SK-N-DZ (cell line): ENCODE measurements around the gene TMEM170A.
"Not testable (repeated sequence)": the region's sequence is repeated elsewhere in the genome, so short reads cannot be mapped to it uniquely, and the experiment has no call there.

Source experiments
- DNase-seq: peaks from one replicate; pipeline ENCODE4 v3.0.0-alpha.2; 2015; ENCODE audit warnings: low spot score

The TMEM170A gene

DNA sequence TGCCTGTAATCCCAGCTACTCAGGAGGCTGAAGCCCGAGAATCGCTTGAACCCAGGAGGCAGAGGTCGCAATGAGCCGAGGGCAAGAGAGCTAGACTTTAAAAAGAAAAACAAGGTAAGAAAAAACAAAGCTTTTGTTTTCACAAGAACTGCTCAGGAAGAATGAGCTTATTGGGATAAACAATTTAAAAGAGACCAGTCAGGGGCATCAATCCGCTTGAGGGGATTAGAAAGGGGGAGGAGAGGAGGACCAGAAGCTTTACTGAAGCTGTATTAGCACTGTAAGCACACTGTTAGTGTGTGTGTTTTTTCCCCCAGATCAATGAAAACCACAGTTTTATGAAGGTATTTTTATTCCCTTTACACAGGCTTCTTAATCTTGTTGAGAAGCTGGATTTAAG lies 8.8 kb downstream of the TMEM170A start:
- no peak for DNase-seq

DNA sequence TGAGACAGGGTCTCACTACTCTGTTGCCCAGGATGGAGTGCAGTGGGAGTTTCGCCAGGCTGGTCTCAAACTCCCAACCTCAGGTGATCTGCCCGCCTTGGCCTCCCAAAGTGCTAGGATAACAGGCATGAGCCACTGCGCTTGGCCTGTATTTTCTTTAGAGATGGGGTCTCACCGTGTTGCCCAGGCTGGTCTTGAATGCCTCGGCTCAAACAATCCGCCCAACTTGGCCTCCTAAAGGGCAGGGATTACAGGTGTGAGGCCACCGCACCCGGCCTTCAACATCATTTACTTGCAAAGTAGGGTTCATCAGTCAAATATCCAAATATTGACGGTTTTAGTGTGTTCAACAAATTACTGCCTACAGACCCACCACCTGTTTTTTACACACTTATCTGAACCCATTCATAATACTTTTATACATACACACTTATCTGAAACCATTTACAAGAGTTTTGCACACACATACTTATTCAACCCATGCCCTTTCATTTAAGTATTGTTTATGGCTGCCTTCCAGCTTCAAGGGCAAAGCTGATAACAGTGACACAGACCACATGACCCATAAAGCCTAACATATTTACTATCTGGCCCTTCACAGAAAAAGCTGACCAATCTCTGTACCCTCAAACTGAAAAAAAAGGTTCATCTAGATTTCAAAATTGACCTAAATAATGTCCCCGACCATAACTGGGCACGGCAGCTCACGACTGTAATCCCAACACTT lies 11.9 kb downstream of the TMEM170A start:
- no peak for DNase-seq

DNA sequence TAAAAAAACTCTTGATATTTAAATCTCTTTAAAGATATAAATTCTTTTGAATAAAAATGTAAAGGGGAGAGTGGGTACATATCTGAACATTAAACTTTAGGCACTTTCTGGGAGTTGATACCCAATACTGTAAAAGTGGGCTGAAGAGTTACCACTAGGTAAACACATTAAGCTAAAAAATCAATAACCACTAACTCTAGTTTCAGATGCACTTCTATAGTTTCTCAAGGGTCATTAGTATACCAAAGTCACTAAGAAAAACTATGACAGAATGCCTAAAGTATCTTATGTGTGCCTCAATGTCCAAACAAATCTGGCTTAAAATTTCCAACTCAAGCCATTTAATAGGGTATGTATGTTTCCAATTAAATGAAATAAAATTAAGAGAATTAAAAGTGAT lies 18.1 kb downstream of the TMEM170A start:
- no peak for DNase-seq

DNA sequence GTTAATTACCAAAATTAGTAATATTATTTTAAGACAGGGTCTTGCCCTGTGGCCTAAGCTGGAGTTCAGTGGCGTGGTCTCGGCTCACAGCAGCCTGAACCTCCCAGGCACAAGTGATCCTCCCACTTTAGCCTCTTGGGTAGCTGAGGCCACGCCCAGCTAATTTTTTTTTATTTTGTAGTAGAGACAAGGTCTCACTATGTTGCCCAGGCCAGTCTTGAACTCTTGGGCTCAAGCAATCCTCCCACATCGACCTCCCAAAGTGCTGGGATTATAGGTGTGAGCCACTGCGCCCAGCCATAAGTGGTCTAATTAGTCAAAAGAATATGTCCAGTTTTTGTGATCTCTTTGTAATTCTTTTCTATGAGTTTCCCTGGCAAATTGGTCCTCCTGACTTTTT lies 19.2 kb downstream of the TMEM170A start:
- no peak for DNase-seq

DNA sequence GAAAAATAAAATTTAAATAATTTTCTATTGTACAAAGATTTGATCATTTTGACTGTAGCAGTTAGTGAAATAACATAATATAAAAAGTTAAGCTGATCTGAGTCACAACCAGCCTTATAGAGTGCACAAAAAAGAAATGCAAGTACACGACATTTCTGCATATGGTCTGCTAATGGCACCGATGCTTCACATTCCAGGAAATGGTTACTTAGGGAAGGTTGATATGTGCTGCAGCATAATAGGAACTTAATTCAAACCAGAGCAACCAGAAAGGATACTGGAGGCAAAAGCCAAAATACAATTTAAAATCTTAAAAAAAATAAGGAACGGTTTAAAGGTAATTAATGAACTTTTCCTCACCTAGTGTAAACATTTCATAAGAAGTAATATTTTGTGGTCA lies 21.2 kb downstream of the TMEM170A start:
- DNase-seq = no peak

DNA sequence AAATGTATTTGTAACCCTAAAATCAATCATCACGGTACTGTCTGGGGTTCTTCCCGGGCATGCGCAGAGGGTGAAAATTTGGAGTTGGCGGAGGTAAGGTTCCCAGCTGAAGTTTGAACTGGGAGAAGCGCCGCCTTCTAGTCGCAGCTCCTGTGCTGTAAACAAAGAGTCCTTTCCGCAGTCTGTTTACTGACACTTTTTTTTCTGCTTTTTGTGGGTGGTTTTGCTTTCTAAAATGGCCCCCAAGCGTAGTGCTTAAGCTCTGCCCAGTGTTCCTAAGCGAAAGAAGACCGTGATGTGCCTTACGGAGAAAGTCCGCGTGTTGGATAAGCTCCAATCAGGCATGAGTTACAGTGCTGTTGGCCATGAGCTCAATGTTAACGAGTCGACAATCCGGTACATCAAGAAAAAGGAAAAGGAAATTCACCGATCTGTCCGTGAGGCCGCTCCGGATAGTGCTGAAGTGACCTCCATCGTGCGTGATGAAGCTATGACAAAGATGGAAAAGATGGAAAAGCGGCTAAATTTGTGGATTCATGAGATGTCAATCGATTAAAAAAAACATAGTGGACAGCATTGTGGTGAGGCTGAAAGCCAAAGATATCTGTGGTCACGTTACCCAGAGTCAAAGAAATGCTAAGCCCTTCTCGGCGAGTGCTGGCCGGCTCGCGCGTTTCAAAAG lies 30.6 kb downstream of the TMEM170A start:
- peak; percentile 89 for DNase-seq

DNA sequence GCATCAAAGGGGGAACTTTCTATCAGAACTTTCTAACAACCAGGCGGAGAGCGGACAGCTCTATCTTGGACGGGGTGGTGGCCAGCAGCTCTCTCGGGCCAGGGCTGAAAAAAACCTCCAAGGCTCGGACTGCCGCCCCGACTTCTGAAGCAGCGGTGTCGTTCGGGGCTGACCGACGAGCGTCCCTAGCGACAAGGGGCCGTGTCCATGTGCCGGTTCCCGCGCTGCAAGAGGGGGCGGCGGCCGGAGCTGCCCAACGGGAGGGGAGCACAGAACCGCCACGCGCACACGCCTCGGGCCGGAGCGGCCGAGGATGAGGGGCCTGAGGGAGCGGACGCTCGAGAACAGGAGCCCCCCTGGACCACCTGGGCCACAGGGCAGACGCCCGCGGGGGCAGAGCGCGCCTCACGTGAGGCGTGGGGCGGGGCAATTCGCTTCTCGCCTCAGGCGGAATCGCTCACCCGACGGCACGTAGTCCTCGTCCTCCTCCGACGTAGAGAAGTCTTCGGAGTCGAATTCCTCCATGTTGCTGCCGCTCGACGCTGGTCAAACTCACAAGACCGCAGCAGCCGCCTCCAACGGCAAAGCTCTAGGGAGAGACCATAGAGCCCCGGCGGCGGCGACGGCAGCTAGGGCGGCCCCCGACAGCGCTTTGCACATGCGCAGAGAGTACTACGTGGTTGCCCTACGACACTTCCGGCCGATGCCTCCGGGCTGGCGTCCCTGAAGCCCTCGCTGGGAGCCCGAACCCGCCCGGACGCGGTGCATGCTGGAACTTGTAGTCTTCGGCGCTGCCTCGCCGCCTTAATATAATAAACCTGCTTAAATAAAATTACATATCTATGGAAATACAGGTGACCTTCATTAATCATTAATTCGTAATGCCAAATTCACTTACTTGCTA lies 31.4 kb downstream of the TMEM170A start, which contains the start of gene CFDP1:
CFDP1 (minus strand) TSS at position 676 of the 904 bp plus-strand sequence; CDS start at position 525, 151 bp downstream.
- peak; percentile 97 for DNase-seq

DNA sequence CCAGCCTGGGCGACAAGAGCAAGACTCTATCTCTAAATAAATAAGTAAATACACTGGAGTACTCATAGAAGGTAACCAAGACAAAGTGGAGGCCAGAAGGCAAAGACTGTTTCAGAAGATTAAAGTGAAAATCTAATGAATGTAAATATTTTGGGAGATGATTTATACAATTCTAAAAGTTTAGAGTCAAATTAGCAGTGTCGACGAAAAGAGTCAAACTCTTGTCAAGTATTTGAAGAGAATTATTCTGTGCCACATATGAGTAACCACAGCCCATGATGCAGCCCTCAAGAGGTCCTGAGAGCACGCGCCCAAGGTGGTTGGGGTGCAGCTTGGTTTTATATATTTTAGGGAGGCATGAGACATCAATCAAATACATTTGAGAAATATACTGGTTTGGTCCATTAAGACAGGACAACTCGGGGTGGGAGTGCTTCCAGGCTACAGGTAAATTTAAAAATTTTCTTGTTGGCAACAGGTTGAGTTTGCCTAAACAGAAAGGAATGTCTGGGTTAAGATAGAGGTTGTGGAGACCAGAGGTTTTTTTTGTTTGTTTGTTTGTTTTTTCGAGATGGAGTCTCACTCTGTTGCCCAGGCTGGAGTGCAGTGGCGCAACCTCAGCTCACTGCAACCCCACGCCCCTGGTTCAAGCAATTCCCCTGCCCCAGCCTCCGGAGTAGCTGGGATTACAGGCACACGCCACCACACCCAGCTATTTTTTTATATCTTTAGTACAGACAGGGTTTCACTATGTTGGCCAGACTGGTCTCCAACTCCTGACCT lies 34.7 kb downstream of the TMEM170A start:
- no peak for DNase-seq

DNA sequence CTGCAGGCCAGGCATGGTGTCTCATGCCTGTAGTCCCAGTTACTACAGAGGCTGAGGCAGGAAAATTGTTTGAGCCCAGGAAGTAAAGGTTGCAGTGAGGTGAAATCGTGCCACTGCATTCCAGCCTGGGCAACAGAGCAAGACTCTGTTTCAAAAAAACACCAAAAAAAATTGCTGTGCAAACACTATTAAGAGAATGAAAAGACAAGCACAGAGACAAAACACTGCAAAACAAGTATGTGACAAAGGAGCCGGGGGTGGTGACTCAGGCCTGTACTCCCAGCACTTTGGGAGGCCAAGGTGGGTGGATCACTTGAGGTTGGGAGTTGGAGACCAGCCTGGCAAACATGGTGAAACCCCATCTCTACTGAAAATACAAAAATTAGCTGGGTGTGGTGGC lies 38.0 kb downstream of the TMEM170A start:
- DNase-seq = not testable (repeated sequence)

DNA sequence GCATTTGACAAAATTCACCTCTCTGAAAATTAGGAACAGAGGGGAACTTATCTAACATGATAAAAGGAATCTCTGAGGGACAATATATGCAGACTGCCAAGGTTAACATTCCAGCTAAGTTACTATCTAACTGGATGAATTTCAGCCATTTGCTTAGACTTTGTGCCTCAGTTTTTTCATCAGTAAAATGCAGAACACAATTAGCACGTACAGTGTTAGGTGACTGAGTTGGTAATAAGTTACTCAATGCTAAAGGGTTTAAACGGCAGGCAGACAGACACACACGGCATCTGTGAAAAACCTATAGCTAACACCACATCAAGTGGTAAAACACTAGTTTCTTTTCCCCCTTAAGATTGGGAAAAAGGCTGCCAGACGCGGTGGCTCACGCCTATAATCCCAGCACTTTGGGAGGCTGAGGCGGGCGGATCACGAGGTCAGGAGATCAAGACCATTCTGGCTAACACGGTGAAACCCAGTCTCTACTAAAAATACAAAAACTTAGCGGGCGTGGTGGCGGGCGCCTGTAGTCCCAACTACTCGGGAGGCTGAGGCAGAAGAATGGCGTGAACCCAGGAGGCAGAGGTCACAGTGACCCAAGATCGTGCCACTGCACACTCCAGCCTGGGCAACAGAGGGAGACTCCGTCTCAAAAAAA lies 40.3 kb downstream of the TMEM170A start:
- DNase-seq = not testable (repeated sequence)

DNA sequence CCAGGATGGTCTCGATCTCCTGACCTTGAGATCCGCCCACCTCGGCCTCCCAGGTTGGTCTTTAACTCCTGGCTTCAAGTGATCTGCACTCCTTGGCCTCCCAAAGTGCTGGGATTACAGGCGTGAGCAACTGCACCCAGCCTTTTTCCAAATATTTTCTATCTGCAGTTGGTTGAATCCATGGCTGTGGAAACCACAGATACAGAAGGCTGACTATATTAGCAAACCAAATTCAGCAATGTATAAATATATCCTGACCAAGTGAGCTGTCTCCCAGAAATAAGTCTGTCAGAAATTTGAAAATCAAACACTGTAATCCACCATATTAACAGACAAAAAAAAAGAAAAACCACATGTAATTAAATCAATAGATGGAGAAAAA lies 40.8 kb downstream of the TMEM170A start:
- DNase-seq = no peak

DNA sequence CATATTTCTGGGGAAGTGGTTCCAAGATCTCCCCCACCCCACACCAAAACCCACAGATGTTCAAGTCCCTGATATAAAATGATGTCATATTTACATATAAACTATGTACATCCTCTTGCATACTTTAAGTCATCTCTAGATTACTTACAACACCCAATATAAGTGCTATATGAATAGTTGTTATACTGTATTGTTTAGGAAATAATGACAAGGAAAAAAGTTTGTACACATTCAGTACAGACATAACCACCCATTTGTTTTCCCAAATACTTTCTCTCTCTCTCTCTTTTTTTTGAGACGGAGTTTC lies 42.7 kb downstream of the TMEM170A start:
- DNase-seq = no peak

DNA sequence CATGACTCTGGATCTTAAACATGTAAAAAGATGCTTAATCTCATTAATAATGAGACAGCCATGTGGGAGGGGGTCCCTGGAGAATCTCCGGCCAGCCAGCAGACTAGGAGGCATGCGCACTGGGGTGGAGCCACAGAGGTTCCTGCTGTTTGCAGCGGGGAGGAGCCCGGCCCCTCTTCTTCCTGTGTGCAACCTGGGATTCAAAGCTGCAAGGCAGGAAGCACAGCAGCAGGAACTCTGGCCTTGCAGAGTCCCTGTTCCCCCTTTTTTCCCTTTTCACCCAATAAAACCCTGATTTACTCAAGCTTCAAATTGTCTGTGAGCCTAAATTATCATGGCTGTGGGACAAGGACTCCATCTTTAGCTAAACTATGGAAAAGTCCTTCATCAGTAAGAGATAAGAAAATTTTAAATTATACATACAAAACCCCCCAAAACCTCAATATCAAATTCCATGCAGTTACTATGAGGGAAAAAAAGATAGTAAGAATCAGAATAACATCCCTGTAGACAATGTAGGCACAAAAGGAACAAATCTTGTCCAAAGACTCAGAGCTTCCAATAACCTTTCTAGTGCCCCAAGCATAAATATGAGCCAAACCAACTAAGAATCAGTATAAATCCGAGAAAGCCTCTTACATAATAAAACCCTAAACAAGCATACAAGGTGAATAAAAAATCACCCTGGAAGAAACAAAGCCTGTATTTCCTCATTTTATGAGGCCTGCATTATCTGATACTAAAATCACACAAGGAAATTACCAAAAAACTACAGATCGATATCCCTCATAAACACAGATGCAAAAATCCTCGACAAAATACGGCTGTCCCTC lies 43.3 kb downstream of the TMEM170A start:
- DNase-seq = peak; percentile 75

DNA sequence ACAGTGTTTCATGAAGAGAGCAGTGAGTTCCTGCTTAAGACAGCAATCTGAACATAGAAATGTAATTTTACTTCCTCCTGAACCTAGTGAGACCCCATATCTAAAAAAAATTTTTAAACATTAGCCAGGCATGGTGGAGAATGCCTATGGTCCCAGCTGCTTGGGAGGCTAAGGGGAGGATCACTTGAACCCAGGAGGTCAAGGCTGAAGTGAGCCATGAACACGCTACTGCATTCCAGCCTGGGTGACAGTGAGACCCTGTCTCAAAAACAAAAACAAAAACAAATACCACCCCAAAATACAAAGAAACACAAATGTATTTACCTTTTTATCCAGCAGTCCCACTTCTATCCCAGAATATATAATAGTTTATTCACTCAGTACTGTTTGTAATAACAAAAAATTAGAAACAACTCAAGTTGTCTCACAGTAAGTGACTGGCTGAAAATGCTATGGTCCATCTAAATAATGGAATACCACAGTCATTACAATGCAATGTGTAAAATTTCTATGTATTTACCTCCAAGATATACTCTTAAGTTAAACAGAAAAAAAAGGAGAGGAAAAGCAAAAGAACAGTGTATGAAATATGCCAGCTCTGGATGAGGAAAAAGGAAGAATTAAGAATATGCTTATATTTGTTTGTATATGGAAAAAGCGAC lies 47.5 kb downstream of the TMEM170A start:
- DNase-seq = no peak

DNA sequence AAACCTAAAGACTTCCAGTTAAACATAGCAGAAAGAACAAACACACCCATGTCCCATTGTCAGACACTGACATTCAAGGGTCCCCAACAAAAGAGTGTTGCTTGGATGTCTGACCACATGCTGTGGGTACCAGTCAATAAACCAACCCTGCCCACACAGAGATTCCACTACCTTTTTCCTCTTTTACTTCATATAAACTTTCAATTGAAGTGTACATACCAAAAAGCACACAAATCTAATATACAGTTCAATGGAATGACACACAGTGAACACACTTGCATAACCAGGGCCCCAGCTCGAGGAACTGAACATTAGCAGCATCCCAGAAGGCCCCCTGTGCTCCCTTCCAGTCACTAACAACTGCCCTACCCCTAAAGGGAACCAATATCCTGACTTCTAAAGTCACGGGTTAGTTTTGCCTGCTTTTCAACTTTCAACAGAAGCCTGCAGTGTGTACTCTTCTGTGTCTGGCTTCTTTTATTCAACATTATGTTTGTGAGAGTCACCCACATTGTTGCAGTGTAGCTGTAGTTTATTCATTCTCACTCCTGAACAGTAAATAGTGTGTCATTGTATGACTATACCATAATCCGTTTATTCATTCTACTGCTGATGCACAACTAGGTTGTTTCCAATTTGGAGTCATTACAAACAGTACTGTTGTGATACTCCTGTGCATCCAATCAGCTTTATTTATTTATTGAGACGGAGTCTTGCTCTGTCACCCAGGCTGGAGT lies 49.2 kb downstream of the TMEM170A start:
- DNase-seq = no peak

DNA sequence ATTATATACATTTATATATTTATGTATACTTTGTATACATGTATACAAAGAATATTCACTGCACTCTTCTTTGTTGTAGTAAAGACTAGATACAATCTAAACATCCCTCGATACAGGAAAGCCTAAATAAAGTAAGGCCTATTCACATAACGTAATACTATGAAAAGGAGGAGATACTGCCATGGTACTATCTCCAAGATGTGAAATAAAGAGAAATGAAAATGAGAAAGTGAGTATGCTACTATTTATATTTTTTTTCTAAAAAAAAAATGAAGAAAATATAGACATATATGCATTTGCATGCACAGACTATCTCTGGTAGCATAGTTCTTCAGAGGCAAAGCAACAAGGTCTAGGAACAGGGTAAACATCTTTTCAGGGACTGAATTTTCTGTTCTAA lies 50.5 kb downstream of the TMEM170A start:
- no peak for DNase-seq

DNA sequence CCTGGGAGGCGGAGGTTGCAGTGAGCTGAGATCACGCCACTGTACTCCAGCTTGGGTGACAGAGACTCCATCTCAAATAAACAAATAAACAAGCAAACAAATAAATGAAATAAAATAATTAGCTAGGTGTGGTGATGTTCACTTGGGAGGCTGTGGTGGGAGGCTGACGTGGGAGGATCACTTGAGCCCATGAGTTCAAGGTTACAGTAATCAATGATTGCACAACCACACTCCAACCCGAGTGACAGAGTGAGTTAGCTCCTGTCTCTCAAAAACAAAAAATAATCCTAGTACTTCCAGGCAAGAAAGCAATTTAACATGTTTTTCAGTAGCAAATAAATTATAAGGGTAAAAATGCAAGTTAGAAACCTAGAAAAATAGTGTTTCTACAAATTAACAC lies 57.5 kb downstream of the TMEM170A start:
- DNase-seq = no peak

DNA sequence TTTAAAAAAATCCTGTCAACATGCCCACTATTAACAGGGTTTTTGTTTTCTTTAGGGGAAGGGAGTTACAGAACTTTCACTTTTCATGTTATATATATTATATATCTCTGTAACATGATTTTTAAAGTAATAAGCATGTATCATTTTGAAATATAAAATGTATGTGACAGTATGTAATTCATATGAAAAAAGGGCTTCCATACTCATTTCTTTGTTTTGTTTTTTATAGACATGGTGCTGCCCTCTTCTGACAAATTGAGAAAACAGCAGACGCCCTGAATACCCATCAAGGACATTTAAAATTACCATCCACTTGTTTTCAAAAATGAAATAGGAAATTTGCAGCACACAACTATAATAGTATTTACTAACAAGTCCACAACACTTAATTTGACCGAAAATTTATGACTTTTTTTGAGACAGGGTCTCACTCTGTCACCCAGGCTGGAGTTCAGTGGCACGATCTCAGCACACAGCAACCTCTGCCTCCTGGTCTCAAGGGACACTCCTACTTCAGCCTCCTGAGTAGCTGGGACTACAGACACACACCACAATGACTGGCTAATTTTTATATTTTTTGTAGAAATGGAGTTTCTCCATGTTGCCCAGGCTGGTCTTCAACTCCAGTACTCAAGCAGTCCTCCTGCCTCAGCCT lies 61.5 kb downstream of the TMEM170A start:
- peak; percentile 28 for DNase-seq
